ENCODE data around the gene INAVA. TPM values are rescaled to one million over a fixed set of nuclear protein-coding genes. Genes with fewer than 3 reads are reported as not detected.
"Not testable (repeated sequence)": the region's sequence is repeated elsewhere in the genome, so short reads cannot be mapped to it uniquely, and the experiment has no call there.

INAVA gene
- total RNA-seq, 1 donor from 2014 or later: 28.7 TPM

DNA sequence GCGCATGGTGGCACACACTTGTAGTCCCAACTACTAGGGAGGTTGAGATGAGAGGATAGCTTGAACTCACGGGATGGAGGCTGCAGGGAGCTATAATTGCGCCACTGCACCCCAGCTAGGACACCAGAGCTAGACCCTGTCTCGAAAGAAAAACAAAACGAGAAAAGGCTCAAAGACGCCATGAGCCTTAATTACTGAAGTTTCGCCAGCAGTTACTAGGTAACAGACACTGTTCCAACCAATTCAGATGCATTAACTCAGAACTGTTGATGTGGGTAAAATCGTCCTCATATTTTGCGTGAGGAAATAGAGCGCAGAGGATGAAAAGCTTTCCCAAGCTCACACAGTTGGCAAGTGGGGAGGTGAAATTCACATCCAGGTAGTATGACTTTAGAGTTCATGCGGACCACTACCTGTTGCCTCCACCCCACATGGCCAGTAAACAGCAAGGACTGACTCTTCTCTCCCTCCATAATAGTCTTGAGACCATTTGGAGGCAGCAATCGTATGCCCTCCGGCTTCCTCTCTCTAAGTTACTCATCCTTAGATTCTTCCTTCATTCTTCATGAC lies 40.1 kb downstream of the INAVA start:
- DNase-seq (ENCODE audit: low read depth) (no peak), FAIRE-seq (no peak)
- H3K4me3 ChIP-seq (ENCODE audit: low read depth, low read length): no peak overlapping the region
- H3K36me3 ChIP-seq (ENCODE audit: control insufficient read depth, insufficient read depth, low read length): no peaks in the 10 kb centered on the region
- H3K27me3 ChIP-seq (ENCODE audit: control insufficient read depth, insufficient read depth, low read length): no peaks in the 10 kb centered on the region
- no peak for TF ChIP-seq CTCF (IDR thresholded peaks at IDR 0.05; ENCODE audit: insufficient read depth, low read length, severe bottlenecking)

DNA sequence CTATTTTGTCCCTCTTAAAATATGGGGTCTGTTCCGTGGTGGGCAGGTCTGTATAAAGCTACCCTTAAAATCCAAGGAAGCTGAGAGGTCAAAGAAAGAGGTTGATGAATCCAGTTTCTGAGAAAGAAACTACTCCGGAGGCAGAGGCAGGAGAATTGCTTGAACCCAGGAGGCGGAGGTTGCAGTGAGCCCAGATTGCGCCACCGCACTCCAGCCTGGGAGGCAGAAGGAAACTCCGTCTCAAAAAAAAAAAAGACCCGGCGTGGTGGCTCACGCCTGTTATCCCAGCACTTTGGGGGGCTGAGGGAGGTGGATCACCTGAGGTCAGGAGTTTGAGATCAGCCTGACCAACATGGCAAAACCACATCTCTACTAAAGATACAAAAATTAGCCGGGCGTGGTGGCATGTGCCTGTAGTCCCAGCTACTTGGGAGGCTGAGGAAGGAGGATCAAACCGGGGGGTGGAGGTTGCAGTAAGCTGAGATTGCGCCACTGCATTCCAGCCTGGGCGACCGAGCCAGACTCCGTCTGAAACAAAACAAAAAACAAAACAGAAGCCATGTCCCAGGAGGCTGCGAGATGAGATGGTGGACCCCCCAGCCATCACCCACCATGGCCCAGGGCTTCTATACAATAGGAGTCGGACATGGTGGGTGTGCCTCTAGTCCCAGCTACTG lies 40.7 kb downstream of the INAVA start:
- H3K36me3 ChIP-seq (ENCODE audit: control insufficient read depth, insufficient read depth, low read length); H3K4me3 ChIP-seq (ENCODE audit: low read depth, low read length); DNase-seq (ENCODE audit: low read depth); H3K27me3 ChIP-seq (ENCODE audit: control insufficient read depth, insufficient read depth, low read length); FAIRE-seq: not testable (repeated sequence)

- DNase-seq (ENCODE audit: low read depth) (no peak), FAIRE-seq (no peak)
- no peak for TF ChIP-seq CTCF (IDR thresholded peaks at IDR 0.05; ENCODE audit: insufficient read depth, low read length, severe bottlenecking)
- Histone ChIP-seq H3K4me3 (ENCODE audit: low read depth, low read length) (no peak overlapping the region), H3K27me3 (ENCODE audit: control insufficient read depth, insufficient read depth, low read length) (no peaks in the 10 kb centered on the region), H3K36me3 (ENCODE audit: control insufficient read depth, insufficient read depth, low read length) (no peaks in the 10 kb centered on the region)
Measured at GRCh38 chr1:200938955-200939354, 44.3 kb downstream of the INAVA start.

GRCh38 chr1:200945111-200945510 lies 50.4 kb downstream of the INAVA start:
- no peak for TF ChIP-seq CTCF (IDR thresholded peaks at IDR 0.05; ENCODE audit: insufficient read depth, low read length, severe bottlenecking)
- Histone ChIP-seq H3K4me3 (ENCODE audit: low read depth, low read length) (no peak overlapping the region), H3K27me3 (ENCODE audit: control insufficient read depth, insufficient read depth, low read length) (no peaks in the 10 kb centered on the region), H3K36me3 (ENCODE audit: control insufficient read depth, insufficient read depth, low read length) (no peaks in the 10 kb centered on the region)
- no peak for DNase-seq (ENCODE audit: low read depth)
- FAIRE-seq: no peak

- DNase-seq (ENCODE audit: low read depth) (no peak), FAIRE-seq (no peak)
- no peak overlapping the region for H3K4me3 ChIP-seq (ENCODE audit: low read depth, low read length)
- no peaks in the 10 kb centered on the region for H3K27me3 ChIP-seq (ENCODE audit: control insufficient read depth, insufficient read depth, low read length)
- no peak for TF ChIP-seq CTCF (IDR thresholded peaks at IDR 0.05; ENCODE audit: insufficient read depth, low read length, severe bottlenecking)
- H3K36me3 ChIP-seq (ENCODE audit: control insufficient read depth, insufficient read depth, low read length): no peaks in the 10 kb centered on the region
Measured at GRCh38 chr1:200947059-200947566, 52.4 kb downstream of the INAVA start.

GRCh38 chr1:200949626-200950025 lies 54.9 kb downstream of the INAVA start:
- Histone ChIP-seq H3K4me3 (ENCODE audit: low read depth, low read length) (no peak overlapping the region), H3K36me3 (ENCODE audit: control insufficient read depth, insufficient read depth, low read length) (no peaks in the 10 kb centered on the region), H3K27me3 (ENCODE audit: control insufficient read depth, insufficient read depth, low read length) (no peaks in the 10 kb centered on the region)
- no peak for FAIRE-seq
- no peak for TF ChIP-seq CTCF (IDR thresholded peaks at IDR 0.05; ENCODE audit: insufficient read depth, low read length, severe bottlenecking)
- no peak for DNase-seq (ENCODE audit: low read depth)

Data from bronchial epithelial cell (primary cell).